ENCODE results near the gene PCDHGA6.

Gene PCDHGA6

GRCh38 chr5:141419074-141419880, 45.6 kb downstream of the PCDHGA6 start:
- POLR2A ChIA-PET: no interaction called here
- CTCF ChIA-PET: interaction anchor here (0.9 to 16.4 kb wide), 8 partner anchors 11 to 148 kb away, joined by 3 to 303 read pairs (median 120); partner anchors contain the start of genes PCDHGA12 and PCDHGB3
- TF ChIP-seq CTCF (IDR thresholded peaks at IDR 0.05; ENCODE audit: insufficient read depth, low read length, missing control alignments): no peak
- DNase-seq (ENCODE audit: low read depth, low spot score): no peak
- H3K4me3 ChIP-seq (ENCODE audit: low read depth, low read length): no peak overlapping the region

GRCh38 chr5:141420855-141421488, 47.3 kb downstream of the PCDHGA6 start, which contains the start of gene PCDHGA11:
Gene PCDHGA11, plus strand, starts transcription at chr5:141421051. Its CDS starts 177 bp downstream, at chr5:141421228.
- DNase-seq (ENCODE audit: low read depth, low spot score): no peak
- CTCF ChIA-PET: interaction anchor here (0.9 to 16.4 kb wide), 36 partner anchors 8 to 171 kb away, joined by 3 to 303 read pairs (median 4); partner anchors contain the start of genes PCDHGA10, PCDHGA12, PCDHGA3 and PCDHGB3
- POLR2A ChIA-PET: interaction anchor here (0.7 to 1.8 kb wide), 4 partner anchors 93 to 136 kb away, joined by 3 to 10 read pairs (median 4); no protein-coding TSS in a partner anchor
- TF ChIP-seq CTCF (IDR thresholded peaks at IDR 0.05; ENCODE audit: insufficient read depth, low read length, missing control alignments): peak; percentile 41
- H3K4me3 ChIP-seq (ENCODE audit: low read depth, low read length): peak within 1 kb of the TSS; percentile 57

GRCh38 chr5:141421489-141421855, 47.8 kb downstream of the PCDHGA6 start:
- H3K4me3 ChIP-seq (ENCODE audit: low read depth, low read length): peak overlapping the region; percentile 57
- POLR2A ChIA-PET: interaction anchor here (0.9 to 1.8 kb wide), 3 partner anchors 102 to 136 kb away, joined by 3 to 10 read pairs (median 4); no protein-coding TSS in a partner anchor
- TF ChIP-seq CTCF (IDR thresholded peaks at IDR 0.05; ENCODE audit: insufficient read depth, low read length, missing control alignments): no peak
- CTCF ChIA-PET: interaction anchor here (0.9 to 16.4 kb wide), 30 partner anchors 9 to 150 kb away, joined by 3 to 303 read pairs (median 4); partner anchors contain the start of genes PCDHGA10, PCDHGA12, PCDHGA3 and PCDHGB3
- DNase-seq (ENCODE audit: low read depth, low spot score): no peak

GRCh38 chr5:141422742-141423291, 49.1 kb downstream of the PCDHGA6 start:
- TF ChIP-seq CTCF (IDR thresholded peaks at IDR 0.05; ENCODE audit: insufficient read depth, low read length, missing control alignments): no peak
- CTCF ChIA-PET: interaction anchor here (0.6 to 16.4 kb wide), 8 partner anchors 10 to 140 kb away, joined by 3 to 303 read pairs (median 28); partner anchors contain the start of genes PCDHGA10 and PCDHGC3
- POLR2A ChIA-PET: no interaction called here
- no peak for DNase-seq (ENCODE audit: low read depth, low spot score)
- H3K4me3 ChIP-seq (ENCODE audit: low read depth, low read length): no peak overlapping the region

GRCh38 chr5:141427783-141428426, 54.2 kb downstream of the PCDHGA6 start:
- ChIA-PET CTCF (interaction anchor here (0.9 to 9.2 kb wide), 8 partner anchors 11 to 136 kb away, joined by 3 to 196 read pairs (median 7); partner anchors contain the start of genes PCDHGA10, PCDHGA11, PCDHGA7 and PCDHGB7), POLR2A (no interaction called here)
- no peak for DNase-seq (ENCODE audit: low read depth, low spot score)
- no peak for TF ChIP-seq CTCF (IDR thresholded peaks at IDR 0.05; ENCODE audit: insufficient read depth, low read length, missing control alignments)
- no peak overlapping the region for H3K4me3 ChIP-seq (ENCODE audit: low read depth, low read length)
